HG03135 (cell line): ENCODE results near the gene PIK3R2.

Source experiments
- ATAC-seq: cut with Tn5 transposase; IDR thresholded peaks from one replicate; pipeline ENCODE4 v1.9.1; 2021; ENCODE audit warnings: mild to moderate bottlenecking, moderate library complexity; ENCODE audit not compliant: unreplicated experiment

Gene PIK3R2

DNA sequence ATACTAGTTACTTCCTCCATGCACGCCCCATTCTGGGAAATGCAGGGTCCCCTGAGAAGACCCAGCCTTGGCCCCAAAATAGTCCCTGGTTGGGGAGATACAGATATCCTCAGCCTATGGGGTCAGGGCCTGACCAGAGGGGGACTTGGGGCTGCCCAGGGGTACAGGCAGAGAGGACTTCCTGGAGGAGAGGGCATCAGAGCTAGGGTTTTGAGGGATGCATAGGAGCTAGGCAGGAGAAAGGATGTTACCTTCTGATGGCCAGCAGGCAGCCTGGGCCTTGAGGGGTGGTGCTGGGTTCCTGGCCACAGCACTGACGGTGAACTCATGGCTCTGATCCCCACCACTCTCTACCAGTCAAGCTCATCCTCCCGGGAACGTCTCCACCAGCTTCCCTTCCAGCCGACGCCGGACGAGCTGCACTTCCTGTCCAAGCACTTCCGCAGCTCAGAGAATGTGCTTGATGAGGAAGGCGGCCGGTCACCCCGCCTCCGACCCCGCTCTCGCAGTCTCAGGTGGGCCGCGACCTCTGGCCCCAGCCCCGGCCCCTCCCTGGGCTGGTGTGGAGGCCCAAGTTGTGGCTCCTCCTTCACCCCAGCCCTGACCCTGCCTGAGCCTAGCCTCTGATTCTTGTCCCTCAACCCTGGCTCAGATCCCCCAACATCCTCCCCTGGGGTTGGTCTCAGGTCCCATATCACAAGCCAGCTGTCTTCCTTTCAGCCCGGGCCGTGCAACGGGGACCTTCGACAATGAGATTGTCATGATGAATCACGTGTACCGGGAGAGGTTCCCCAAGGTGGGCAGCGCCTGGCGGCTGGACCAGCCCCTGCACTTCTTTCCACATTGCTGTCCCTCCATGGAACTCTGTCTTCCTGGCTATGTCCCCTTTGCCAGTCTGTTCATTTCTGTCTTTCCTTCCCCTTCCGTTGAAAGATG is 29.8 kb upstream of the PIK3R2 start:
- no peak for ATAC-seq

DNA sequence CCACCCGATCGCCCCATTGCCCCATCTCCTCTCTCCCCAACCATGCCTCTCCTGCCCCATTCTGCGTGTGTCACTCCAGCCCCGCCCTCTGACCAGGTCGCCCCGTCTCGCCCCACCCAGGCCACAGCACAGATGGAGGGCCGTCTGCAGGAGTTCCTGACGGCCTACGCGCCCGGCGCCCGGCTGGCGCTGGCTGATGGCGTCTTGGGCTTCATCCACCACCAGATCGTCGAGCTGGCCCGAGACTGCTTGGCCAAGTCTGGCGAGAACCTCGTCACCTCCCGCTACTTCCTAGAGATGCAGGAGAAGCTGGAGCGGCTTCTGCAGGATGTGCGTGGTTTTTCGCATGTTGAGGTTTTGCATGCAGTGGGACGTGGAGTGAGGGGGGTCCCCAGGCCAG is 29.1 kb upstream of the PIK3R2 start:
- ATAC-seq = no peak

DNA sequence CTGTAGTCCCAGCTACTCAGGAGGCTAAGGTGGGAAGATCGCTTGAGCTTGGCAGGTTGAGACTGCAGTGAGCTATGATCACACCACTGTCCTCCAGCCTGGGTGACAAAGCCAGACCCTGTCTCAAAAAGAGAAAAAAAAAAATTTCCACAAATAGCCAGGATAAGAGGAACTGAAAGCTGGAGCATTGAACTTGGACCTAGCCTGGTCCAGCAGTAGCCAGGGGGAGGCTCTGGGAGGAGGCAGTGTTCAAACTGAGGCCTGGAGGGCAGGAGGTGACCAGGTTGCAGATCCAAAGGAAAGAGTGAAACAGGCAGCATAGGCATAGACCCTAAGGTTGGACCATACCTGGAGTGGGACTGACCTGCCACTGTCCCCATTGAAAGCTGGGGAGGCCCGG is 26.9 kb upstream of the PIK3R2 start:
- no peak for ATAC-seq

- no peak for ATAC-seq
Observed at GRCh38 chr19:18128044-18128443, 24.9 kb upstream of the PIK3R2 start.

DNA sequence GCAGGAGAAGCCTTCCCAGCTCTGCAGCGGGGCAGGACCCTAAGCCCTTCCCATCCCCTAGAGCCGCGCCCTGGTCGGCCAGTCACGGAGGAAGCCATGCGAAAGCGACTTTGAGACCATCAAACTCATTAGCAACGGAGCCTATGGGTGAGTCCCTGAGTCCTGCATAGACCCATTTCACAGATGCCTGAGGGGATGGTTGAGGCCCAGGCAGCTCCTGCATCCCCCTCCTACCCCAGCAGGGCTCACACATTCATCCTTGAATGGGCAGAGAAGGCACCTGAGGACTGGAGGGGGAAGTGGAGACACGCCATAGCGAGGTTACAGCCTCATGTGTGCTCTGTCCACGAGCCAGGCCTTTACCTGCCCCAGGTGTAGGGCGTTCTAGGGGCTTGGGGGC is 24.2 kb upstream of the PIK3R2 start:
- no peak for ATAC-seq

DNA sequence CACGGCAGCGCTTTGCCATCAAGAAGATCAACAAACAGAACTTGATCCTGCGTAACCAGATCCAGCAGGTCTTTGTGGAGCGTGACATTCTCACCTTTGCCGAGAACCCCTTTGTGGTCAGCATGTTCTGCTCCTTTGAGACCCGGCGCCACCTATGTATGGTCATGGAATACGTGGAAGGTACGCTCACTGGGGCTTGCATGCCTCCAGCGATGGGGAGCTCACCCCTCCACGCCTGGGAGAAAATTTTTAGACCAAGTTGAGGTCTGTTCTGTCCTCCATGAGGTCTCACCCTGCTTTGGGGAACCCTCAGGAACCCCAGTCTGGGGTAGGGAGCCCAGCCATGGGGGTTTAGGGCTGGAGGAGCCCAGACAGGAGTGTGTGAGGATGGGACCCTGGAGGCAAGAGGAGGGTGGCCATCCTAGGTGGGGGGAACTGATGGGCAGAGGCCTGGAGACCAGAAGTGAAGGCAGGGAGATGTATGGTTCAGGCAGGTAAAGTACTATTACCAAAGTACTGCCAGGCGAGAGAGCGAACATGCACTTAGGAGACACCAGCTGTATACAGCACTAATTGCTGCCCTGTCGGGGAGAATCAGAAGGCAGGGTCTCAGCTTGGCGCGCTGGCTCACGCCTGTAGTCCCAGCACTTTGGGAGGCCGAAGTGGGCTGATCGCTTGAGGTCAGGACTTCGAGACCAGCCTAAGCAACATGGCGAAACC is 22.3 kb upstream of the PIK3R2 start:
- no peak for ATAC-seq

DNA sequence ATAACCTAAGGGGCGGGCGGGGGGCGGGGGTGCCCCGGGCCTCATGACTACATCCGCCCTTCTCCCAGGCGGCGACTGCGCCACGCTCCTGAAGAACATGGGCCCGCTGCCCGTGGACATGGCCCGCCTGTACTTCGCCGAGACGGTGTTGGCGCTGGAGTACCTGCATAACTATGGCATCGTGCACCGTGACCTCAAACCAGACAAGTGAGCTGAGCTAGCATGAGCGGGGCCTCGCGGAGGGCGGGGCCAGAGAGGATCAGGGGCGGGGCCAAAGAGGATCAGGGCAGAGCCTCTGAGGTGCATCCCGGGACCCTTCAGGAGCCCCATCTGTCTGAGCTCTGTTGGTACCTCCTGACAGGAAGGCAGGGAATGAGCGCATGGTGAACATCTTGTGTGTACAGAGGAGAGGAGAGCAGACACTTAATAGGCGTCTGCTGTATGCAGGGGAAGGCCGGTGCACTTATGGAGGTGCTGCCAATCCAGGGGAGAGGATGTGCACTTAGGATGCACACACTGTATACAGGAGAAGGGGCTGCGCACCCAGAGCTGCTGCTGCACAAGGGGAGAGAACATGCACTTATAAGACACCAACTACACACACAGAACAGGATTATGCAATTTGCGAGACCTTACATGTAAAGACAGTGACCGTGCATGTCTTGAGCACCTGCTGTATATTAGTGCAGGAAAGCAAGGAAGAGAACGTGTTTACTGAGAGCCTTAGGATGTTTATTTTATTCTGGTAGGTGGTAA is 20.9 kb upstream of the PIK3R2 start:
- no peak for ATAC-seq

DNA sequence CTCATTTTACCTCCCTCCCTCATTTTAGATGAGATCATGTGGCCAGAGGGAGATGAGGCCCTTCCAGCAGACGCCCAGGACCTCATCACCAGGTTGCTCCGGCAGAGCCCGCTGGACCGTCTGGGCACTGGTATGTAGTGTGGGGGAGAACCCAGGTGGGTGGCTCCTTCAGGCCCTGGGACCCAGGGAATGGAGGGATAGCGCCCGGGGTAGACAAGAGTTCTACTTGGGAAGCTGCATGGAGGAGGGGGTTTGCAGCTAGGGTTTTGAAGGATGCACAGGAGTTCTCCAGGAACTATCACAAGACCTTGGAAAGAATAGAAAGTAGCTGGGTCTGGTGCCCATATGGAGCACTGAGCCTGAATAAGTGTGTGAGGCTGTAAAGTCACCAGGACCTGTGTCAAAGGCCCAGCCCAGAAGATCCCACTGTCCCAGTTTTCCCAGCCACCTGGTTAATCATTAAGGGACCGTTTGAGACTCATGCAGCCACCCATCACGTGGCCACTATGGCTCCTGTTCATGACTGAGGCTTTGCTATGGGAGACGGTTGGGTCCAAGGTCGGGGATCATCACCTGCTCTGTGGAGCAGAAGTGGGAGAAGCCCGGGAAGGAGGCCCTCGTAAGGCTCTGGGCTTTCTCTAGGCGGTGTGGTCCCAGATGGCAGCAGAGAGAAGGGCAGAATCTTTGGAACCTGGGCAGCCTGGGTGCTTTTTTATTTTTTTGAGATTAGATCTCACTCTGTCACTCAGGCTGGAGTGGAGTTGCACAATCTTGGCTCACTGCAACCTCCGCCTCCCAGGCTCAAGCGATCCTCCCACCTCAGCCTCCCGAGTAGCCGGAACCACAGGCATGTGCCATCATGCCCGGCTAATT is 17.0 kb upstream of the PIK3R2 start:
- ATAC-seq = no peak

- no peak for ATAC-seq
Observed at GRCh38 chr19:18137242-18137641, 15.7 kb upstream of the PIK3R2 start.

DNA sequence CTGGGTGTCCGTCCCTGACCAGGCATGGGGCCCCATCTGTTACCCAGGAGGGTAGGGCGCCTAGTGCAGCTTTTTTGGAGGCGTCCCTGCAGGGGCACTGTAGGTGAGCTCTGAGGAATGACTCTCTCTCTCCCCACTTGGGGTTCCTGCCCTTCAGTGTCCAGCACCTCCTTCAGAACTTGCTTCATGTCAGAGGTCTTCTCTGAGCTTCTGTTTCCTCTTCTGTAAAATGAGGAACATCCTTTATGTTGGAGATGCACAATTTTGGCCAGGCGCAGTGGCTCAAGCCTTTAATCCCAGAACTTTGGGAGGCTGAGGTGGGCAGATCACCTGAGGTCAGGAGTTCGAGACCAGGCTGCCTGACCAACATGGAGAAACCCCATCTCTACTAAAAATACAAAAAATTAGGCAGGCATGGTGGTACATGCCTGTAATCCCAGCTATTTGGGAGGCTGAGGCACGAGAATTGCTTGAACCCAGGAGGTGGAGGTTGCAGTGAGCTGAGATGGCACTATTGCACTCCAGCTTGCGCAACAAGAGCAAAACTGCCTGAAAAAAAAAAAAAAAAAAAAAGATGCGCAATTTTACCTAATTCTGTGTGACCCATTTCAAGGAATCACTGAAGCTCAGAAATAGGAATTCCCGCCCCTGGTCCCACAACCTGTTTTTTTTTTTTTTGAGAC is 15.2 kb upstream of the PIK3R2 start:
- no peak for ATAC-seq

- ATAC-seq = no peak
Observed at GRCh38 chr19:18140473-18140872, 12.5 kb upstream of the PIK3R2 start.

DNA sequence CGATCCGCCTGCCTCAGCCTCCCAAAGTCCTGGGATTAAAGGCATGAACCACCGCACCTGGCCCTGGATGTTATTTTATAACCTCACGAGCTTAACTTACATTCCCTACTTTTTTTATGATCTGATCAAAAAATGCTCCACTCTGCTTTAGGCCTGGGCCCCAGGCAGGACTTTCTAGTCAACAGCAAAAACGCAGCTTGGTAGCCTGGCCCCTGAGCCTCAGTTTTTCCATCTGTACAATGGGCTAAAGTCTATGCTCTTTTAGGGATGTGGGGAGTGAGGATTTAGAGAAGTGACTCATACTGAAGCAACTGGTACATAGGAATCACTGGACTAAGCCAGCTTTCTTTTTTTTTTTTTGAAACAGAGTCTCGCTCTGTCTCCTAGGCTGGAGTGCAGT is 11.9 kb upstream of the PIK3R2 start:
- ATAC-seq = no peak

- no peak for ATAC-seq
Observed at GRCh38 chr19:18143902-18144301, 9.1 kb upstream of the PIK3R2 start.

DNA sequence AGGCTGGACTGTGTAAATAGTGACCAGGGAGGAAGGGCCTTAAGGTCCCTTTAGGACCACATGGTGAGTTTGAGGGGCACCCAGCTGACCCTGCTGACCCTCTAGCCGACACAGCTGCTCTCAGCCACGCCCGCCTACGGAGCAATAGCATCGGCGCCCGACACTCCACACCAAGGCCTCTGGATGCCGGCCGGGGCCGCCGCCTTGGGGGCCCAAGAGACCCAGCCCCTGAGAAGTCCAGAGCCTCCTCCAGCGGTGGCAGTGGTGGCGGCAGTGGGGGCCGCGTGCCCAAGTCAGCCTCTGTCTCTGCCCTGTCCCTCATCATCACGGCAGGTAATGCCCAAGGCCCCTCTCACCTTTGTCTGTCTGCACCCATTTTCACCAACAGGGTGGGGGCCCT is 8.6 kb upstream of the PIK3R2 start:
- no peak for ATAC-seq

GRCh38 chr19:18144906-18145305 is 8.1 kb upstream of the PIK3R2 start:
- ATAC-seq = no peak

DNA sequence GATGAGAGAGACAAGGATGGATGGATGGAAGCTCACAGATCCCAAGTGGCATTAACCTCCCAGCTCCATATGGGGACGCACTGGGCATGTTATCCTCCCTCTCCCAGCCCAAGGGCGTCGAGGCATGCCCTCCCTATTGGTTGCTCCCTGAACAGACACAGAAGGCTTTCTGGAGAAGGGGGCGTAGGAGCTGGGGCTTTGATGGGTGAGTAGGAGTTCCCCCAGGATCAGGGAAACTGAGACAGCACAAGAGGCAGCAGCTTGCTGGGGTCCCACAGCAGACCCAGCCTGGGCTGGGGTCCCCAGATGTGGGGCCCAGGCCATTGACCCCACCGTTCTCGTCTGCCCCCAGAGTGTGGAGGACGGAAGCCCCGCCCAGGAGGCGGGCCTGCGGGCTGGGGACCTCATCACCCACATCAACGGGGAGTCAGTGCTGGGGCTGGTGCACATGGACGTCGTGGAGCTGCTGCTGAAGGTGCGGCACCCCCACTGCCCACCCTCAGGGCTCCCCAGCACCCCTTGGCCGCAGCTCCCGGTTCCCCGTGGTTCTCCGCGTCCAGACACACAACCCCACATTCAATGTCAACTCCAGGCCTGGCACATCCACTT is 7.5 kb upstream of the PIK3R2 start:
- no peak for ATAC-seq

DNA sequence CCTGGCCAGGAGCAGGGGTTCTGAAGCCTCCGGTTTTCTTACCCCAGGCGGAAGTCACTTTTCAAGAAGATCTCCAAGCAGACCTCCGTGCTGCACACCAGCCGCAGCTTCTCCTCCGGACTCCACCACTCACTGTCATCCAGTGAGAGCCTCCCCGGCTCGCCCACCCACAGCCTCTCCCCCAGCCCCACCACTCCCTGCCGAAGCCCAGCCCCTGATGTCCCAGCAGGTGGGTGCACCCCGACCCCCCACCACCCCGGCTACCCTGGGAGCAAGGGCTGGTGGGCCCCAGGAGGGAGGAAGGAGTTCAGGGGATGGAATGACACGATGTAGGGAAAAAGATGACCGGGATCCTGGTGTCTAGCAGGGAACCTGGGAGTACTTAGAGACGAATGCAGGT is 5.6 kb upstream of the PIK3R2 start:
- no peak for ATAC-seq

DNA sequence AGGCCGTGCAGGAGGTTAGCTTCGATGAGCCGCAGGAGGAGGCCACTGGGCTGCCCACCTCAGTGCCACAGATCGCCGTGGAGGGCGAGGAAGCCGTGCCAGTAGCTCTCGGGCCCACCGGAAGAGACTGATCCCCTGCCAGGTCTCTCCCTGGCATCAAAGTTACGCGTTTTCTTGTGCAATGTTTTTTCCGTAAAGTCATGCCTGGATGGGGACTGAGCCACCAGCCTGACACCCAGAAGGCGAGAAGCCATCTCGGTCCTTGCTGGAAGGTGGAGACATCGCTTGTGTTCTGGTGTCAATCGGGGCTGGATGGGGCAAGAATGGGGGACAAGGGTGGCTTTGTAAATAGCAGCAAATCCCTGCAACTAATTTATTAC is 3.4 kb upstream of the PIK3R2 start:
- no peak for ATAC-seq

GRCh38 chr19:18150776-18151624 is 2.0 kb upstream of the PIK3R2 start:
- ATAC-seq = no peak
